Hepatocyte (in vitro differentiated cells): ENCODE results near the gene GAGE10.

Experiments used
- CTCF ChIP-seq: fragments of 200-600 bp; sonication (generic); IDR thresholded peaks from 2 replicates; pipeline ENCODE4 v1.5.1; 2016; ENCODE audit warnings: antibody characterized with exemption, mild to moderate bottlenecking; ENCODE audit not compliant: poor library complexity
- EZH2phosphoT487 ChIP-seq: fragments of 200-600 bp; sonication (generic); IDR thresholded peaks from one replicate; pipeline ENCODE4 v1.6.1; 2018; ENCODE audit warnings: antibody characterized with exemption, mild to moderate bottlenecking, low read depth, moderate library complexity; ENCODE audit not compliant: unreplicated experiment, severe bottlenecking

GRCh38 chrX:49277535-49277830, 26.0 kb upstream of the GAGE10 start:
- no peak for TF ChIP-seq EZH2phosphoT487
- no peak for TF ChIP-seq CTCF
